Dendritic cell treated with granulocyte-macrophage colony-stimulating factor and Interleukin-4, amounts not matched to agents 40 ng/mL and 50 ng/mL, for 4 days (primary cell): Measurements from ENCODE around the gene TPSG1.
"Not testable (repeated sequence)": the region's sequence is repeated elsewhere in the genome, so short reads cannot be mapped to it uniquely, and the experiment has no call there.

ENCODE experiments used
- H3K27ac Mint-ChIP-seq: one replicate; pipeline ENCODE4 v1.8.0; 2022; ENCODE audit warnings: mild to moderate bottlenecking, mixed read lengths
- H3K27me3 Mint-ChIP-seq: one replicate; pipeline ENCODE4 v1.8.0; 2022; ENCODE audit warnings: mild to moderate bottlenecking, mixed read lengths
- H3K36me3 Mint-ChIP-seq: one replicate; pipeline ENCODE4 v1.8.0; 2022; ENCODE audit warnings: low read depth, mixed read lengths
- H3K4me1 Mint-ChIP-seq: one replicate; pipeline ENCODE4 v1.8.0; 2022; ENCODE audit warnings: low read depth, mixed read lengths
- H3K4me3 Mint-ChIP-seq: one replicate; pipeline ENCODE4 v1.8.0; 2022; ENCODE audit warnings: mild to moderate bottlenecking, moderate library complexity, mixed read lengths
- H3K9me3 Mint-ChIP-seq: one replicate; pipeline ENCODE4 v1.8.0; 2022; ENCODE audit warnings: mixed read lengths
- intact Hi-C: fragments of 100-400 bp; cut with micrococcal nuclease; formaldehyde crosslinking; loops from one replicate; pipeline ENCODE4 v1.15.0; 2022

Gene TPSG1

GRCh38 chr16:1194665-1195392, 30.2 kb downstream of the TPSG1 start:
- H3K27me3 Mint-ChIP-seq = no peaks in the 10 kb centered on the region
- no peak overlapping the region for H3K4me3 Mint-ChIP-seq
- intact Hi-C loops = no loop called here
- H3K4me1 Mint-ChIP-seq = no peaks in the 10 kb centered on the region
- peaks cover 5% of the 10 kb centered on the region for H3K9me3 Mint-ChIP-seq
- no peak overlapping the region for H3K27ac Mint-ChIP-seq
- no peaks in the 10 kb centered on the region for H3K36me3 Mint-ChIP-seq

- Mint-ChIP-seq H3K27me3 (peaks cover 1% of the 10 kb centered on the region), H3K27ac (no peak overlapping the region), H3K4me1 (no peaks in the 10 kb centered on the region), H3K4me3 (no peak overlapping the region), H3K9me3 (no peaks in the 10 kb centered on the region), H3K36me3 (no peaks in the 10 kb centered on the region)
- intact Hi-C loops = no loop called here
These were observed 31.1 kb downstream of the TPSG1 start for GRCh38 chr16:1193825-1194581.

GRCh38 chr16:1193143-1193824, 31.8 kb downstream of the TPSG1 start:
- no peaks in the 10 kb centered on the region for H3K36me3 Mint-ChIP-seq
- H3K9me3 Mint-ChIP-seq = no peaks in the 10 kb centered on the region
- peaks cover 4% of the 10 kb centered on the region for H3K27me3 Mint-ChIP-seq
- no peak overlapping the region for H3K27ac Mint-ChIP-seq
- H3K4me1 Mint-ChIP-seq = no peaks in the 10 kb centered on the region
- intact Hi-C loops = no loop called here
- H3K4me3 Mint-ChIP-seq = no peak overlapping the region

GRCh38 chr16:1192384-1193073, 32.5 kb downstream of the TPSG1 start:
- intact Hi-C loops = no loop called here
- no peak overlapping the region for H3K4me3 Mint-ChIP-seq
- H3K27me3 Mint-ChIP-seq = peaks cover 4% of the 10 kb centered on the region
- no peaks in the 10 kb centered on the region for H3K4me1 Mint-ChIP-seq
- no peaks in the 10 kb centered on the region for H3K9me3 Mint-ChIP-seq
- H3K27ac Mint-ChIP-seq = no peak overlapping the region
- no peaks in the 10 kb centered on the region for H3K36me3 Mint-ChIP-seq

GRCh38 chr16:1190789-1191188, 34.3 kb downstream of the TPSG1 start:
- H3K36me3 Mint-ChIP-seq, H3K27me3 Mint-ChIP-seq, intact Hi-C loops, H3K9me3 Mint-ChIP-seq, H3K4me1 Mint-ChIP-seq, H3K27ac Mint-ChIP-seq, H3K4me3 Mint-ChIP-seq: not testable (repeated sequence)

GRCh38 chr16:1189455-1189854, 35.6 kb downstream of the TPSG1 start:
- Mint-ChIP-seq H3K27me3 (peaks cover 4% of the 10 kb centered on the region), H3K4me1 (no peaks in the 10 kb centered on the region), H3K4me3 (no peak overlapping the region), H3K9me3 (no peaks in the 10 kb centered on the region), H3K27ac (no peak overlapping the region), H3K36me3 (no peaks in the 10 kb centered on the region)
- intact Hi-C loops = loop anchor here (10.0 kb wide), 1 partner anchor 485 kb away; the partner anchor contains the start of gene FBXL16

GRCh38 chr16:1188432-1189189, 36.5 kb downstream of the TPSG1 start:
- H3K4me1 Mint-ChIP-seq = no peaks in the 10 kb centered on the region
- H3K27ac Mint-ChIP-seq = no peak overlapping the region
- H3K27me3 Mint-ChIP-seq = peaks cover 4% of the 10 kb centered on the region
- intact Hi-C loops = loop anchor here (10.0 kb wide), 1 partner anchor 484 kb away; the partner anchor contains the start of gene FBXL16
- H3K36me3 Mint-ChIP-seq = no peaks in the 10 kb centered on the region
- H3K9me3 Mint-ChIP-seq = no peaks in the 10 kb centered on the region
- no peak overlapping the region for H3K4me3 Mint-ChIP-seq

GRCh38 chr16:1185460-1186207, 39.4 kb downstream of the TPSG1 start:
- H3K27ac Mint-ChIP-seq, H3K9me3 Mint-ChIP-seq, H3K27me3 Mint-ChIP-seq, H3K4me3 Mint-ChIP-seq, H3K4me1 Mint-ChIP-seq, H3K36me3 Mint-ChIP-seq: not testable (repeated sequence)
- intact Hi-C loops = loop anchor here (10.0 kb wide), 1 partner anchor 481 kb away; the partner anchor contains the start of gene FBXL16

GRCh38 chr16:1184980-1185379, 40.1 kb downstream of the TPSG1 start:
- H3K36me3 Mint-ChIP-seq = no peaks in the 10 kb centered on the region
- H3K4me1 Mint-ChIP-seq = no peaks in the 10 kb centered on the region
- H3K4me3 Mint-ChIP-seq = no peak overlapping the region
- intact Hi-C loops = loop anchor here (10.0 kb wide), 1 partner anchor 480 kb away; the partner anchor contains the start of gene FBXL16
- H3K27me3 Mint-ChIP-seq = peaks cover 4% of the 10 kb centered on the region
- no peak overlapping the region for H3K27ac Mint-ChIP-seq
- H3K9me3 Mint-ChIP-seq = no peaks in the 10 kb centered on the region

- Mint-ChIP-seq H3K27ac (no peak overlapping the region), H3K4me3 (no peak overlapping the region), H3K36me3 (no peaks in the 10 kb centered on the region), H3K4me1 (no peaks in the 10 kb centered on the region), H3K27me3 (peaks cover 4% of the 10 kb centered on the region), H3K9me3 (no peaks in the 10 kb centered on the region)
- intact Hi-C loops = loop anchor here (10.0 kb wide), 1 partner anchor 480 kb away; the partner anchor contains the start of gene FBXL16
These were observed 40.8 kb downstream of the TPSG1 start for GRCh38 chr16:1184156-1184868.

GRCh38 chr16:1182950-1183907, 41.8 kb downstream of the TPSG1 start:
- Mint-ChIP-seq H3K4me3 (no peak overlapping the region), H3K9me3 (no peaks in the 10 kb centered on the region), H3K27me3 (no peaks in the 10 kb centered on the region), H3K4me1 (no peaks in the 10 kb centered on the region), H3K36me3 (no peaks in the 10 kb centered on the region), H3K27ac (no peak overlapping the region)
- intact Hi-C loops = loop anchor here (10.0 kb wide), 1 partner anchor 478 kb away; the partner anchor contains the start of gene FBXL16
